GM19240 (cell line): Measurements from ENCODE around the gene IL17REL.

ENCODE experiments used
- DNase-seq: peaks from one replicate; pipeline ENCODE4 v3.0.0; 2011; ENCODE audit warnings: low spot score; ENCODE audit not compliant: insufficient read length

IL17REL gene

DNA sequence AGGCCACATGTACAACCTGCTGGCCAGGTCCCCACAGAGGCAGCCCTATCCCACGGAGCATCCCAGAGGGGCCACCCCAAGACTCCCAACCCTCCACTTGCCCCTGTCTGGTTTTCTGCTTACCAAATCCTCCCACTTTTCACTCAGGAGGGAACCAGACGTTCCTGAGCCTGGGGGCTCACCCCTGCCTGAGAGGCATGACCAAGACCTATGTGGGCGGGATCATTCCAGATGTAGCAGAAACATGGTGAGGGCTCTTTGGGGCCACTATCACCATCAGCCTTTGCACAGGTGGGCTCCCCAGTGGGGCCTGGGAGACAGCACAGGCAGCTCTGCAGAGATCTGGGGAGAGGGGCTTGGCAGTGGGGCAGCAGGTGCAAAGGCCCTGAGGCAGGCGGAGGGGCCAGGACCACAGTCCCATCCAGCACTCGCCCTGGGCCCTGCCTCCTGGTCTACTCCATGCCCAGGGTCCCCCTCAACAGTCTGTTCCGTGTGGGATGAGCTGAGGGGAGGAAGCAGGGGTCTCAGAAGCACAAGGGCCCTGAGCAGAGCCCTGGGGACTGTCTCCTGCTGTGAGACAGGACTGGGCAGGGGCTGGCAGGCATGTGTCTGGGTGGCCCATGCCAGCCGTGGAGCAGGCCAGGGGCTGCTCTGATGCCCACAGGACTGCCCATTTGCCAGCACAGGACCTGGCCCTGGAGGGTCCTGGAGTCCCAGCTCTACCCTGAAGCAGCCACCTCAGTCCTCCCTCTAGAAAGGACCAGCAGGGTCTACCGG lies 42.6 kb downstream of the IL17REL start:
- no peak for DNase-seq

DNA sequence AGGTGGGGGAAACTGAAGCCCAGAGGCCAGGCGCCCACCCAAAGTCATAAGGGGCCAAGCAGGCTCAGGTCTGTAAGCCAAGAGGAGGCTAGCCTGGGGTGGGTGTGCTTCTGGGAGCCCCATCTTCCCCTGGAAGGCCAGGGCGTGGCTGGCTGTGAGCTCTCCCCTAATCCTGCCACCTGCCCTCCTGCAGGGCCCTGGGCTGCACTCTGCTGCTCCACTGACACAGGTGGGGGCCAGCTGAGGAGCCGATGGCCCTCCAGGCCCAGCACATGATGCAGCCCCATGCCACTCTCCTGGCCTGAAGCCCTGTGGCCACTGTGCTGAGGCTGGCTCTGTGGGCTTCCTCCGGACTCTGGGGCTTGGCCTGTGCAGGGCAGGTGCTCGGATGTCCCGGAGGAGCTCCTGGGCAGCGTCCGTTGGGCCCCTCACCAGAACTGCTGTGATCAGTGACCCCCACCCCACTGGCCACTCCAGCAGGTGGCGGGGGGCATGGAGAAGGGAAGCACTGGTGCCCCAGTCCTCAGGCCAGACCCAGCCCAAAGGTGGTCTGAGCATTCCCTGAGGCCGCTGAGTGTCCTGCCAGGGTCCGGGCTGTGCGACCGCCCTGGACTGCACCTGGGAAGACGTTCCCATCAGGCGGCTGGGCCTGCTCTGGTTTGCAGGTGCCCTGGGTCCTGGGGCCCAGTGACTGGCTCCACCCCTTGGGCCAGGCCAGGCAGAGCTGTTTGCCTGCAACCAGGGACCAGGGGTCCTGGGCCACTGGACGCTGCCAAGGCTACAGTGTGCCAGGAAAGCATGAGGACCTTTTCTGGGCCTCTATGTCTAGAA lies 43.5 kb downstream of the IL17REL start:
- no peak for DNase-seq

DNA sequence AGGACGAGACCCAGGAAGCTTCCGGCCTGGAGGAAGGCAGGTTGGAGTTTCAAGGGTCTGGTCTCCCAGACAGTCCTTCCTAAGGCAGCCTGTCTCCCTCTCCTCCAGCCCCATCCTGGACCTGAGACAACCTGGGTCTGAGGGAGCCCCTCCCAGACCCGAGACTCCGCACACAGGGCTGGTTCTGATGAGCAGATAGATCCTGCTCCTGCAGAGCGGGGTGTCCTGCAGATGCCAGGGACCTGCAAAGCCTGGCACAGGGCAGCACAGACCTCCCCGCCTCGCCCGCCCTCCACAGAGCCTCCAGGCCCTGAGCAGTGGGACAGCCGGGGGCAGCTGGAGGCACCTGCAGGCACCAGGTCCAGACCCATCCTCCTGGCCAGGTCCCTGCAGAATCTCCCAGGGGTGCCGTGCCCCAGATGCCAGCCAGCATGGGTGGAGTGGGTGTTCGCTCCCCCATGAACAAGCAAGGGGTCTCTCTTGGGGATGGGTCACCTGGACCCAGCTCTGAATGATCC lies 44.2 kb downstream of the IL17REL start:
- DNase-seq, result no peak

DNA sequence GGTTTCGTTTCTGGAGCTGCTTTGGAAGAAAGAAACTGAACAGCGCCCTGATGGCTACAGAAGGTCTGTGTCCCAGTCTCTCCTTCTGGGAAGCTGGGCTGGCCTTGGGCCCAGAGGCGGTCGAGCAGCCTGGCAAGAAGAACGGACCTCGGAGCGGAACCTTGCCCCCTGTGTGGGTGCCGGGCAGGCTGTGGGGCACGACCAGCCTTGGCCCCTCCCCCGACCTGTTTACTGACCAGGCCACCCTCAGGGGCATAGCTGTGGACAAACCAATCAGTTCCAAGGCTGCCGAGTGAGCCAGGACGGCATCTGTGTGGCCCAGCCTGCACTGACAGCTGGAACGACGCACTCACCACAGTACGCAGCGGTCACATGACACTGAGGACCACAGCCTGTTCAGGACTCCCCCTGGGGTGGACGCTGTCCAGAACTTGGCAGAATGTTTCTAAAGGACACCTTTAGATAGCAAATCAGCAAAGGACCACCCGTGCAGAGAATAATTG lies 44.8 kb downstream of the IL17REL start:
- DNase-seq, result no peak

DNA sequence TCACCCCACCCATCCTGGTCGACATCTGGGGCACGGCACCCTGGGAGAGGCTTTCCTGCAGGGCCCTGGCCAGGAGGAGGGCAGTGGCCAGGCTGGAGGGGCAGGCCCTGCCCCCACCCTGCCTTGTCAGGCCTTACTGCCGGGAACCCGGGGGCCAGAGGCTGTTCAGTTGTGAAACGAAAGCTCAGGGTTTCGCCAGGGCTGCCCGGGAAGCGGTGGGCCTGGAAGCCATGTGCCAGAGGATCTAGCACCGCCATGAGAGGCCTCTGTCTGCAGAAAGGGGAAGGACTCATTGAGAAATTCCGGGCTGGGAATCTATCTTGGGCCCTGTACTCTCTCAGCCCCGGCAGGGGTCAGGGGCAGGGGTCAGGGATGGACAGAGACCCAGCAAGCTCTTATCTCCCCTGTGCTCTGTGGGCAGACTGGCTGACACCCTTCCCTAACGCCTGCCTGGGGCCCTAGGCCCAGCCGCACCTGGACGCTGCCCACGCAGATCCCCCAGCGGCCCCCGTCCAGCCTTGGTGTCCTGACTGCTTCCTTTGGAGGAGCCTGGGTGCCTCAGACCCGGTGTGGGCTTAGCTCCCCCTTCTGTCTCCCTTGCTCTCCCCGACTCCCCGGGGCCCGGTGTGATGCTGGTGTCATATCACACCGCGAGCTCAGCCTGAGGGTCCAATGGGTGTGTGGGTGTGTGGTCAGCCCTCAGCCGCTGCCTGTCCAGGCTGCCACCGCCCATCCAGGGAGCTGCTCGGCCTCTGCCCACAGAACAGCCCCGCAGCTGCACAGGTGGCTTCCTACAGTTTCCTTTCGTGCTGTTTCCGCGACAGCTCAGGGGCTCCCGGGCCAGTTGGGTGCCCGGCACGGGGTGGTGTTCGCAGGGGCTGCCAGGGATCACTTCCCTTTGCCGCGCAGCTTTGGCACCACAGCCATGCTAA lies 45.5 kb downstream of the IL17REL start:
- DNase-seq, result no peak

DNA sequence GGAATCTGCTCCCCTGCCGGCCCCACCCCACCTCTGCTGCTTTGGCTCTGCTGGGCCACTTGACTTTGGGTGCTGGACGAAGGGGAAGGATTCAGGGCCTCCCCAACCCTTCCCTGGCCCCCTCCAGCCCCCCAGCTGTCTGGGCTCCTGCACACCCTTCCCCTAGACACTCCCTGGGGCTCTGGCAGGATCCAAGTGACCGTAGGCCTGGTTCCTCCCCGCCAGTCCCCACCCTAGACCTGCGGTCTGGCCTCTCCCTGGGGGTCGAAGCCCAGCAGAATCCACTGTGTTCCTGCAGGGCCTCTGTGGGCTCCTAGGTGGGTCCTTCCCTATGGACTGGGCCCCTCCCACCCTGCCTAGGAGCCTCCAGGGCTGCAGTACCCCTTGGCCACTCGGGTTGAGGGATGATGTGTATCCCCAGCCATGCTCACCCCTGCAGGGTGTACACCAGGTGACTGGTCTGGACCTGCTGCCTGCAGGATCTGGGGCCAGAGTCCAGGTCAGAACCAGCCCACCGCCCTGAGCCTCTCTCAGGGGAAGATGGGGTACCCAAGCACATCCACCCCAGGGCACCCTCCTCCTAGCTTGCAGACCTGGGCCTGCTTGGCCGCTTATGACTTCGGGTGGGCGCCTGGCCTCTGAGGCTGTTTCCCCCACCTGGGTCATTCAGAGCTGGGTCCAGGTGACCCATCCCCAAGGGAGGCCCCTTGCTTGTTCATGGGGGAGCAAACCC lies 46.4 kb downstream of the IL17REL start:
- no peak for DNase-seq

DNA sequence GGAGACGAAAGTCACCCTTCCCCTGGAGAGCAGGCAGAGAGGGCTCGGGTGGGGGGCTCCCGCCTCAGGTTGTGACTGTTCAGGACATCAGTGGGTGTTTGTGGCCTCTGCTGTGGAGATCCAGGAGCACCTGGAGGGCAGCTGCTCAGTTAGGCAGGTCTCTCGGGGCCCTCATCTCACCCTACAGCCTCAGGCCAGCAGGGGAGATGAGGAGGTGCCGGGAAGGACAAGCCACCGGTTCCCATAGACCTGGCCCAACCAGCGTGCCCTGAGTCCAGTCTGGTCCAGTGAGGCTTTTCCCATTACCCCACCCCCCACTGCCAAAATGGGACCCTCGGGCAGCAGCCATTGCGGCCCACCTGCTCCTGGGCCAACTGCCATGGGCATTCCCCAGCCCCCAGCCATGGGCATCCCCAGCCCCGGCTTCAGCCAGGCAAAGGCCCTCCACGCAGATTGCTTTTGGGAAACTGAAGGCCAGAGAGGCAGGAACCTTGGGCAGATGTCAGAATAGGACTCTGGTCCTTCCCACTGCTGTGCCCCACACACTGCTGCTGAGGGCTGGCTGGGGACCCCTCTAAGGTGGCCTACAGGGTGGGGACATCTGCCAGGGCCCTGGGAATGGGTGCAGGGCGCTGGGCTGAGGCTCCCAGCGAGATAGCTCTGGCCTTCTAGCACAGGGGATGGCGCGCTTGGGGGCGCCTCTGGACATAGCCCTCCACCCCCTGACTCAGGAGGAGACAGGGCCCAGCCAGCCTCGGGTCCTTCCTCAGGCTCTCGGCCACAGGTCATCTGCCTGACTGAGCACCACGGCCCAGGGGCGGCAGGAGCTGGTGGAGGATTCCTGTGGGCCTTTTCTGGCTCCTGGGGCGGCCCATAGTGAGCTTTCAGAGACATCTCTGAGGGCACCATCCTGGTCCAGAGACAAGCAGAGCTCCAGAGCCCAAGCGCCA lies 47.2 kb downstream of the IL17REL start:
- DNase-seq, result no peak

DNA sequence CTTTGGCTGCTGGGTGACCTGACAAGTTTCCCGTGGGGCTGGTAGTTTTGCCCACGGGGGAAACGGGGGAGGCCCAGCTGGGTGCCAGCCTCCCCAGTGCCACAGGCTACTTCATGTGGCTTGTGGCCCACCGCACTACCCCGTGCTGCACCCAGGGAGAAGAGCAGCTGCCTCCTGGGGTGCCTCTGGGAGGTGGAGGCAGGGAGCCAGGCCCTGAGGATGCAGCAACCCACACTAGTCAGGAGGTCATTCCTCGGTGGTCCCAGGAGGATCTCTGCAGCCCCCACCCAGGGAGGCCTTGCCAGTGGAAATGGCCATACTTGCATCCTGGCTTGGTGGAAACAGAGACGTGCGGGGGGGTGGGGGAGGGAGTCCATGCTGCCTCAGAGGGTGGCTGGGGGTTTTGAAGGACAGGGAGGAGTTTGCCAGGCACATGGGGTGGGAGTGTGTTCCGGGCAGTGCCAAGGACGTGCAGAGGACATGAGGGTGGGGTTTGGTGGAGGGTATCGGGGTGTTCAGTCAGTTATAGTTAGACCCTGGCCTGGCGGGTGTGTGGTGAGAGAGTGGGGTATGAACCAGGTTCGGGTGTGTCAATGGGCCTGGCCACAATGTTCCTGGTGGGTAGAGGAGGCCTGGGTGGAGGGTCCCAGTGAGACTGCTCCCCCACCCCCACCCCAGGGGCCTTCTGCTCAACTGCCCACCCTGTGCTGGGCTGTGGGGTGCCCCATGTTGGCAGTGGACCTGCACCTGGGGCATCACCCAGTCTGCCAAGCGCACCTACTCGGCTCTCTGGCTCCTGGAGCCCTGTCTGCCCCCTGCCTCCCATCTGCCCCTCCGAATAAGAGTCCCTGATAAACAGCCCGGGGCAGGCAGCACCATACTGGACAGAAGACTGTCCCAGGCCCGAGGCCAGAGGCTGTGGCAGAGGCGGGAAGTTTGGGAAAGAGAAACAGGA lies 48.2 kb downstream of the IL17REL start:
- DNase-seq, result no peak

DNA sequence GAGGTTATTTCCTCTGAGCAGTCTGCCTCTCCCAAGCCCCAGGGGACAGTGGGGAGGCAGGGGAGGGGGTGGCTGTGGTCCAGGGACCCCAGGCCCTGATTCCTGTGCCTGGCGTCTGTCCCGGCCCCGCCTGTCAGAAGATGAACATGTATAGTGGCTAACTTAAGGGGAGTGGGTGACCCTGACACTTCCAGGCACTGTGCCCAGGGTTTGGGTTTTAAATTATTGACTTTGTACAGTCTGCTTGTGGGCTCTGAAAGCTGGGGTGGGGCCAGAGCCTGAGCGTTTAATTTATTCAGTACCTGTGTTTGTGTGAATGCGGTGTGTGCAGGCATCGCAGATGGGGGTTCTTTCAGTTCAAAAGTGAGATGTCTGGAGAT lies 48.9 kb downstream of the IL17REL start:
- DNase-seq, result no peak

DNA sequence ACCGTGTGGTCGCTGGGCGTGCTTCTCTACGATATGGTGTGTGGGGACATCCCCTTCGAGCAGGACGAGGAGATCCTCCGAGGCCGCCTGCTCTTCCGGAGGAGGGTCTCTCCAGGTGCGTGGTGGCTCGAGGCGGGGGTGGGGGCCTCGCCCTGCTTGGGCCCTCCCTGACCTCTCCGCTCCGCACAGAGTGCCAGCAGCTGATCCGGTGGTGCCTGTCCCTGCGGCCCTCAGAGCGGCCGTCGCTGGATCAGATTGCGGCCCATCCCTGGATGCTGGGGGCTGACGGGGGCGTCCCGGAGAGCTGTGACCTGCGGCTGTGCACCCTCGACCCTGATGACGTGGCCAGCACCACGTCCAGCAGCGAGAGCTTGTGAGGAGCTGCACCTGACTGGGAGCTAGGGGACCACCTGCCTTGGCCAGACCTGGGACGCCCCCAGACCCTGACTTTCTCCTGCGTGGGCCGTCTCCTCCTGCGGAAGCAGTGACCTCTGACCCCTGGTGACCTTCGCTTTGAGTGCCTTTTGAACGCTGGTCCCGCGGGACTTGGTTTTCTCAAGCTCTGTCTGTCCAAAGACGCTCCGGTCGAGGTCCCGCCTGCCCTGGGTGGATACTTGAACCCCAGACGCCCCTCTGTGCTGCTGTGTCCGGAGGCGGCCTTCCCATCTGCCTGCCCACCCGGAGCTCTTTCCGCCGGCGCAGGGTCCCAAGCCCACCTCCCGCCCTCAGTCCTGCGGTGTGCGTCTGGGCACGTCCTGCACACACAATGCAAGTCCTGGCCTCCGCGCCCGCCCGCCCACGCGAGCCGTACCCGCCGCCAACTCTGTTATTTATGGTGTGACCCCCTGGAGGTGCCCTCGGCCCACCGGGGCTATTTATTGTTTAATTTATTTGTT lies 49.6 kb downstream of the IL17REL start:
- no peak for DNase-seq

DNA sequence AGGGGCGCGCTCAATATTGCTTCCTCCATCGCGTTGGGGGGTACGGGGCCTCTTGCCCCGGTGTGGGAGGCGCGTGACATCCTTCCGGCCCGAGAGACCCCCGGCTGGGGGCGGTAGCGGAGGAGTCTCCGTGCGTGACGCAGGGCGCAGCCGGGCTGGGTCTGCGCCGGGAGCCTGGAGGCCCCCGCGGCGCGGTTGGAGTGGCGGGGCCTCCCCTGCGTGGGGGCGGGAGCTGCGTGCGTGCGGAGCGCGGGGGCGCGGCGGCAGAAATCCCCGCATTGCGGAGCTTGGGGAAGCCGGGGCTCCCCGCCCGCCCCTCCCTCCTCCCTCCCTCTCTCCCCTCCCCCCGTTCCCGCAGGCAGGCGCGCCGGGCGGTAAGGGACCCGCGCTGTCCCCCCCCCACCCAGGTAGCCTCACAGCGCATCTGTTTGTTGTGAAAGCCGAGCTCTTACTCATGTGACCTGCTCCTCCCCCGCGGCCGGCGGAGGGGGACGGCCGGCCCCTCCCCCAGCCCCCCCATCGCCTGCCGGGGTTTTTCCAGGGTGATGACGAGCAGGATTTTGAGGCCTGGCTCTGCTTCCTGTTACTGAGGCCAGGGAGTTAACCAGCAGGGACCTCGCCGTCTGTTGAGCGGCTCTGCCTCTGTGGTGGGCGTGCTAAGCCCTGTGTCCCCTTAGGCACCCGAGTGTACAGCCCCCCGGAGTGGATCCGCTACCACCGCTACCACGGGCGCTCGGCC lies 50.4 kb downstream of the IL17REL start:
- peak; percentile 58 for DNase-seq

DNA sequence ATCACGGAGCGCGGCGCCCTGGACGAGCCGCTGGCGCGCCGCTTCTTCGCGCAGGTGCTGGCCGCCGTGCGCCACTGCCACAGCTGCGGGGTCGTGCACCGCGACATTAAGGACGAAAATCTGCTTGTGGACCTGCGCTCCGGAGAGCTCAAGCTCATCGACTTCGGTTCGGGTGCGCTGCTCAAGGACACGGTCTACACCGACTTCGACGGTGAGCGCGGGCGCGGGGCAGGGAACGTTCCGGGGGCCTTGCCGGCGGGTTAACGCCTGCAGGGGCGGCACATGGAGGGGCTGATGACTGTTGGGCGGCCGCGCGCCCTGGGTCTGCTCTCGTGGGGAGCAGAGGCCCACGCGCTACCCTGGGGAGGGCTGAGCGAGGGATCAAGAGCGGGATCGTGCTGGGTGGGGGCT lies 51.0 kb downstream of the IL17REL start:
- no peak for DNase-seq

DNA sequence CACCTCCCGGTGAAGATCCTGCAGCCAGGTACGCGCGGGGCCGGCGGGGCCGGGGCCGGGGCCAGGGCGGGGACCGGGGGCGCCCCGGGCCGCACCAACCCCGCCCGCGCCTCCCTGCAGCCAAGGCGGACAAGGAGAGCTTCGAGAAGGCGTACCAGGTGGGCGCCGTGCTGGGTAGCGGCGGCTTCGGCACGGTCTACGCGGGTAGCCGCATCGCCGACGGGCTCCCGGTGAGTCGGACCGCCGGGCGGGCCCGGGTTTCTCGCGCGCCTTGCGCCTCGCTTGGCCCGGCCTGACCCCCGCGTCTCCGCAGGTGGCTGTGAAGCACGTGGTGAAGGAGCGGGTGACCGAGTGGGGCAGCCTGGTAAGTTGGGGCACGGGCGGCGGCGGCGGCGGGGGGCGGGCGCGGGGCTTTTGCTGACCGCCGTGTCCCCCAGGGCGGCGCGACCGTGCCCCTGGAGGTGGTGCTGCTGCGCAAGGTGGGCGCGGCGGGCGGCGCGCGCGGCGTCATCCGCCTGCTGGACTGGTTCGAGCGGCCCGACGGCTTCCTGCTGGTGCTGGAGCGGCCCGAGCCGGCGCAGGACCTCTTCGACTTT lies 51.5 kb downstream of the IL17REL start:
- no peak for DNase-seq

DNA sequence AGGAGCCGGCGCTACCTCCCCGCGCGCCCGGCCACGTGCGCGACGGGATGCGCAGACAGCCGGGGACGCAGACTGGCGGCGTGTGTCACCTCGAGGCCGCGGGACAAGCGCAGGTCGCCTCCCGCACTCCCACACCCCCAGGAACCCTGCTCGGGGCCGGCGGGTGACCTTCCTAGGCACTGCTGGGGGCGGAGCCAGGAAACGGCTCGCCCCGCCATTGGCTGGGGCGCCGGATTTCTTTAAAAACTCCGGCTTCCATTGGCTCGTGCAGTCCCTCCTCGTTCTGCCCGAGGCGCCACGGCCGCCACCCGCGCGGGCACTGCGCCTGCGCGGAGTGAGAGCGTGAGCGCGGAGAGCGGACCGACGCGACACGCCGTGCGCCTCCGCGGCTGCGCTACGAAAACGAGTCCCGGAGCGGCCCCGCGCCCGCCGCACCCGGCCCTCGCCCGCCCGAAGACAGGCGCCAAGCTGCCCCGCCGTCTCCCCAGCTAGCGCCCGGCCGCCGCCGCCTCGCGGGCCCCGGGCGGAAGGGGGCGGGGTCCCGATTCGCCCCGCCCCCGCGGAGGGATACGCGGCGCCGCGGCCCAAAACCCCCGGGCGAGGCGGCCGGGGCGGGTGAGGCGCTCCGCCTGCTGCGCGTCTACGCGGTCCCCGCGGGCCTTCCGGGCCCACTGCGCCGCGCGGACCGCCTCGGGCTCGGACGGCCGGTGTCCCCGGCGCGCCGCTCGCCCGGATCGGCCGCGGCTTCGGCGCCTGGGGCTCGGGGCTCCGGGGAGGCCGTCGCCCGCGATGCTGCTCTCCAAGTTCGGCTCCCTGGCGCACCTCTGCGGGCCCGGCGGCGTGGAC lies 52.2 kb downstream of the IL17REL start, which contains the start of gene PIM3:
TSS of gene PIM3 (plus strand) at position 614 of the 846 bp plus-strand sequence. CDS start at position 790, 176 bp downstream.
- DNase-seq, result peak; percentile 100

DNA sequence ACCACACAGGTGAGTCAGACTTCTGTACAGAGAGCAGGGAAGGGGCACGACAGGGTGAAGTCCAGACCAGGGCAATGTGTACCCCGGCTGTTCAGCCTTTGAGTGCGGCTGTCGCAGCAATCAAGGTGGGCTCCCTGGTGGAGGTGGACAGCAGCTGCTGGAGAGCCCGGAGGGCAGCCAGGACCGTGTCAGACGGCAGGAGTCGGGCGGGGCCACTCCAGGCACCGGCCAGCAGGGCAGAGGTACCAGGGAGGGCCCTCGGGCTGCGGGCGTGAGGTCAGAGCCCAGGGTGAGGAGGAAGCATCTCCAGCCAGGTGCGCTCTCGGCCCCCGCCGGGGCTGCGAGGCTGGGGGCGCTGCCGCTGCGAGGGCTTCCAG lies 52.8 kb downstream of the IL17REL start:
- no peak for DNase-seq
